Midbrain (tissue), 1 donor: Measurements from ENCODE around the gene RASAL2.
A peak's percentile ranks its signal among the peaks of the same experiment; 100 is the strongest.

ENCODE experiments used
- DNase-seq: peaks from one replicate; lab custom pipeline; 2025; lab: John Stamatoyannopoulos, UW

Gene RASAL2

DNA sequence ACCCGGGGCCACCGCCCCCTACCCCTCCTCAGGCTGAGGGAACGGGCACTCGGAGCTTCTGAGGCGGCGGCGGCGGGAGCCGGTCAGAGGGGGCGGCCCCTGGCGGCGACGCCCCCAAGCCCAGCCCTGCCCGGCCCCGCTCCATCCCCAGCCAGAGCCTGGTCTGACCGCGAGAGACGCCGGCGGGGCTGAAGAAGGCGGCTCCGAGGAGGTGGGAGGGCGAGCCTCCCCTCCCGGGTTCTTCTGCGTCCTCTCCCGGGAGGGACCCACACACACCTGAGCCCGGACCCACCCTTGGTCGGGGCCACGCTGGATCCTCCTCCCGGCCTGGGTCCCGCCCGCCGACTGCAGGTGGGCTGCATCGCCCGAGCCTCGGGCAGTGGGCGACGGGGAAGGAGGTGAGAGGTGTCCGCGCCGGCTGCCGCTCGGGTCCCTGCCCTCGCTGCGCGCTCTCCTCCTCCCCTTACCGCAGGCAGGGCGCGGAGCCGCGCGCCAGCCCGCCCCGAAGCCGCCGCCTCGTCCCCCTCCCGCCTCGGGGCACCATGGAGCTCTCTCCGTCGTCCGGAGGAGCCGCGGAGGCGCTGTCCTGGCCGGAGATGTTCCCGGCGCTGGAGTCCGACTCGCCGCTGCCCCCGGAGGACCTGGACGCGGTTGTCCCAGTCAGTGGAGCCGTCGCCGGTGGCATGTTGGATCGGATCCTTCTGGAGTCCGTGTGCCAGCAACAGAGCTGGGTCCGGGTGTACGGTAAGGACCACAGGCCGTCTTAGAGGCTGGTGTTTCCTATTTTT, at the start of gene RASAL2:
Gene RASAL2 (plus strand): TSS at position 154 of the 788 bp plus-strand sequence. CDS start 389 bp downstream, at position 543.
- DNase-seq, result peak; percentile 43

DNA sequence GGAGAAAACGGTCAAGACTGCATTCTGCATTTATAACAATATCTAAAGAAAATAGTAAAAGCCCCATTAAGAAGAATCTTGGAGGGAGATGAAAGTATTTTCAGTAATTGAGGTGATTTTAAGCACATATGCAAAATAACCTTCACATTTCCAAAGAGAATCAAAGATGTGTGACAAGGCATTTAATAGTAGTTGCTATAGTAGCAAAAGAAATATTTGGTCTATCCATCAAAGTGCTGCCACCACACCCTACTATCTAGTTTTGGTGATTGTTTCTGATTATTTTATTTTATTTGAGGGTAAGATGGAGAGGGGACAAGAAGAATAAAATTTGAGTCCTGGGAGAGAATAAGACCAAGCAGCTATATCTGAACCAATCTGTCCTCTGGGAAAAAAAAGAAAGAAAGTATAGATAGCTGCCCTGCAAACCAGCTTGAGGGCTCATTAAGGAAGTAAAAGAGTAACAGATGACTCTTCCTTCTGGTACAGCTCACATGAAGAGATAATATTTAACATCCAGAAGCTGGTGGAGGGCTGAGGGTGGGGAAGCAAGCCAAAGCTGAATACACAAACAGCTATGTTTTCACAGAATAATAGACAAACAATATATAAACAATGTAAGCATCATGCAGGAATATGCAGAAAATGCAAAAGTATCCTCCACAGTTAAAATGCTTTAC, 47.2 kb upstream of the RASAL2 start:
- DNase-seq, result no peak

GRCh38 chr1:178047403-178048093, 46.4 kb upstream of the RASAL2 start:
- no peak for DNase-seq

DNA sequence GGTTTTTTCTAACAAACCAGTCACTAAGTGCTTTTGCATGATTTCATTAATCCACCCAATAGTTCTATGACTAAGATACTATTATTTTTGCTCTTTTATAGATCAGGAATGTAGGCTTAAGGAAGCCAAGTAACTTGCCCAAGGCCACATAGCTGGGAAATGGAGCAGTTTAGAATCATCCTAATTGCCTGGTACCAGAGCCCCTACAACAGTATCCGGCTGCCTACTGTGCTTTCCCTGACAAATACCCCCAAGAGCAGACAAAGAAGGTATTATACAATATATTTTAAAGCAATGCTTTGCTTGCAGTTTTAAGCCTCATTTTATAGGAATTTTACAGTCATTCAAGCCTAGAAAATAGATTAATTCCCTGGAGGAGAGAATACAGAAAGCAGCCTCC, 45.5 kb upstream of the RASAL2 start:
- no peak for DNase-seq

DNA sequence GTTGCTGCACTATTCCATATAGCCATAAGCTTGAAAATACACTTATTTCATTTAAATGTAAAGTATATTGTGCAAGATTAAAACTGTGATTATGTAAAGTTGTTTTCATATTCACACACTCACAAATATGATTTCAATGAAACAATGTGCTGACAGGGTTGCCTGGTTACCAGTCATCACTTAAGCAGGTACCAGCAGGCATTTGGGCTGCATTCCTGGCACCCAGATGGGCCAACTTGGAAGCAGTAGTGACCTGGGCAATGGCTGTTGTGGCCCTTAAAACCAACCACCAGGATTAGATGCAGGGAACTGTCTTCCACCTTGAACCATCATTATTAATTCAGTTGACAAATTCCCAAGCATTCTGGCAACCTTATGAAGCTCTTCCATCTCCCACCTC, 45.0 kb upstream of the RASAL2 start:
- no peak for DNase-seq

DNA sequence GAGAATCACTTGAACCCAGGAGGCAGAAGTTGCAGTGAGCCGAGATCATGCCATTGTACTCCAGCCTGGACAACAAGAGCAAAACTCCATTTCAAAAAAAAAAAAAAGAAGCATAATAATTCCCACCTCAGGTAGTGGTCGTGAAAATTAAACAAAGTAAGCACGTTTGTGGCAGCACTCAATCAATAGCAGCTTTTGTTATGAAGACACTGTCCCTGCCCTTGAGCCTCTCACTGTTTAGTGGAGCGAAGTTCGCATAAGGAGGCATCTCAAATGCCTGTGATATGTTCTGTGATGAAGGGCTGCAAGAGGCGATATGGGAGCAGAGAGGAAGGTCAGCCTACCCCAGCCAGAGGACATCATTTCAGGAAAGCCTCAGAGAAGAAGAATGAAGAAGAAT, 43.8 kb upstream of the RASAL2 start:
- DNase-seq, result no peak

DNA sequence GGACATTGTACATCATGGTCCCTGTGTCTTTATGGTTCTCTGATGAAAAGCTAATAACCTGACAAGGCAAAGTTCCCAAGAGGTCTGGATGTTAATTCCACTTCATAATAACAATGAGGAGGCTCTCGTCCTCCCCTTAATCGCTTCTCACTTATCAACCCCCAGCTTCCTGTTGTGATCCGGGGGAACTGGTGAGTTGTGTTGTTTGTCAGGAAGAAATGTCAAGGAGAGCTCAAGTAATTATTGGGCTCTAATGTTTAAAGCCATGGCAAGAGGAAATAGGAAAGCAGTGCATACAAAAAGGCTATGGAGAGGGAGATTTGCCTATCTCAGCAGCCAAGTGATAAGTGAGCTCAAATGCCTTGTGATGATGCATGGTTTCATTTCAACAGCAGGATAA, 42.8 kb upstream of the RASAL2 start:
- no peak for DNase-seq

GRCh38 chr1:178052650-178053461, 41.0 kb upstream of the RASAL2 start:
- no peak for DNase-seq

DNA sequence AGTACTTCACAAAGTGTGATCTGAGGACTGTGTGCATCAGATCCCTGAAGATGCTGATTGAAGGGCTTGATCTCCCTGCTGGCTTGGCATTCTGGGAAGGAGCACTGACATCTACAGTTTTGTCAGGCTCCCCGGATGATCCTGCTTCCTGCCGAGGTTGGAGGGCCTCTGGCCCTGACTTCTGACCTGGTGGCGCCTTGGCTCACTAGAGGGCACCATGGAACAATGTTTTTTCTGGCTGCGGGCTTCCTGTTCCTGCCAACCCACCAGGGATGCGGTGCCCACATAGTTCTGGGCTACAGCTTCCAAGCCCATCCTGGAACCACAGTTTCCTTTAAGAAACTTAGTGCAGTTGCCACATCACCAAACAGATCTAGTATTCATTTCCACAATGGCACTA, 38.8 kb upstream of the RASAL2 start:
- DNase-seq, result peak; percentile 71

GRCh38 chr1:178055779-178056471, 38.0 kb upstream of the RASAL2 start:
- no peak for DNase-seq

DNA sequence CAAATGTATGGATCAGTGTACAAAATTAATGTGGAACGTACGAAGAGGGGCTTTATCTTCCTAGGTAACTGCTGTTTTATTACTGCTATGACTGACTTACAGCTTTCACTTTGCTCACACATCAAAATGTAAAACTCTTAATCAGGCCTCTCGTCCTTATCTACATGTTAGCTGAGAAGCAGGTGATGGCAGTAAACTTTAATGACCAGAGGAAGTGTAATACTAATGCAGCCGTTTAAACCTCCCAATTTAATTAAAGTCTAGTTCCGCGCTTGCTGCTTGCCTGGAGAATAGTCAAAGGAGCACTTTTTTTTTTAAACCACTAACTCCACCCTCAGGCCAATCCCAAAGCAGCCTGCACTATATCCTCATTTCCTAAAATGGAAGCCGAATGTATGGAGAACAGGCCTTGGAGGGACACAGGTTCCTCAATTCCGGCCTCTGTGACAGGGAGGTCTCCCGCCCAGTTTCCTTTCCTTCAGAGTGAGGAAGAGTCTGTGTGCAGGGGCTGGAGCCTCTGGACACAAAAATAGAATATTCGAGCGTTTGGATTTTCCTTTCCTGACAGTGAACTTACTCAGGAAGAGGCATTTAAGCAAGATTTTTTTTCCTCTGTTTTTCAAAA, 36.7 kb upstream of the RASAL2 start:
- no peak for DNase-seq

DNA sequence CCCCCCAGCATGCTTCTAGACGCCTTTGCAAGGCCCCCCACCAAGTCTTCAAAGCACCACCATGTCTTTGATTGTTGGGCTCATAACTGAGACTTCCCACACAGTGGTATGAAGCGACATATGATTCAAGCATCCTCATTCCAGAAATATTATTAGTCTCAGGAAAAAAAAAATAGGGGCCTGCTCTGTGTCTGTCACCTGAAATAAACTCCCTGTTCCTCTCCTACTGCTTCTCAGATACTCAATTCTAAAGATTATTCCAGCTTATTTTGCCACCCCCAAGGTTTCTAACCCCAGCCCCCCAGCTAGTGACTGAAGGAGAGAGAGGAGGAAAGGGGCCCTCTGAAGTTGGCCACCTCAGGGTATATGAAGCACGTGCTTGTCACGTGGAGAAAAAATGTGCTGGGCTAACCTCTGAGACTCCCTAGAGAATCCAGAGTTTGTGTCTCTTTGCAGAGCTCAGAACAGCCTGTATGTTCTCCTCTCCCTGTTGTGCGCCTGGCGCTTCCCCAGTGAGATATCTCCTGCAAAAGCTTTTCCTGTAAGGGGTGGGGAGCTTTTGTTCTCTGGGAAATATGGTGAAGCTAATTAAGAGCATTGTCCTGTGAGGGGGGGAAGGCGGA, 35.9 kb upstream of the RASAL2 start:
- peak; percentile 25 for DNase-seq

DNA sequence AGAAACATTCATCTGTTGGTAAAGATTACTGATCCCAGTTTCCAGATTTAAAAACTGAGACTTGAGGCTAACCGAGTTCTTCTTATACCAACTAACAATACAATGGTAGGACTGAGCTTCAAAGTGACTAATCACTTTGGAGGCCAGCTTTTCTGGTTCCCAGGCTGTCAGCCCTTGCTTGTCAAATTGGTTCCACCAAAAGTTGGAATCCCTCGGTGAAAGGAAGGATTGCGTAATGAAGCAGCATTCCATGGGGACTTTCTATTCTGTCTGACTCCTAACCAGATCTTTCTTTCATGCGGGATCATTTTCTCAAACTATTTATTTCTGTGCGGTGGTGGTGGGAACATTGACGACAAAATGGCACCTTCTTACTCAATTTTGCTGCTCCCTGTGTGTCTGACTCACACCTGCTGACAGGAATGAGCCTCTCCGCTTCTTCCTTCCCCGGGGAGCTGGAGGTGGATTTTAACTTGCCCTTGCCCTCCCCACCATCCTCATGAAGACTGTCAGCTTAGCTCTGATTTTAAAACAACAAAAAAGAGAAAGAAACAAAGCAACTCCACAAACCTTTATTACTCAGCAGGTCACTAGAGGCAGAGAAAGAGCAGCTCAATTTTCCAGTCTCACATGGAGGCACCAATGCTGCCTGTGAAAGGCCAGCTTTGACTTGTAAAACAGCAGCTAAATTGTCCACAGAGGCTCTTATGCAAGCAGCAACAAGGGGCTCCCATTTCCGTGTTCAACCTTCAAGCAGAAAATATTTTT, 32.9 kb upstream of the RASAL2 start:
- DNase-seq, result peak; percentile 7

GRCh38 chr1:178061620-178062019, 32.3 kb upstream of the RASAL2 start:
- DNase-seq, result no peak

- DNase-seq, result no peak
Measured at GRCh38 chr1:178064191-178064821, 29.6 kb upstream of the RASAL2 start.

DNA sequence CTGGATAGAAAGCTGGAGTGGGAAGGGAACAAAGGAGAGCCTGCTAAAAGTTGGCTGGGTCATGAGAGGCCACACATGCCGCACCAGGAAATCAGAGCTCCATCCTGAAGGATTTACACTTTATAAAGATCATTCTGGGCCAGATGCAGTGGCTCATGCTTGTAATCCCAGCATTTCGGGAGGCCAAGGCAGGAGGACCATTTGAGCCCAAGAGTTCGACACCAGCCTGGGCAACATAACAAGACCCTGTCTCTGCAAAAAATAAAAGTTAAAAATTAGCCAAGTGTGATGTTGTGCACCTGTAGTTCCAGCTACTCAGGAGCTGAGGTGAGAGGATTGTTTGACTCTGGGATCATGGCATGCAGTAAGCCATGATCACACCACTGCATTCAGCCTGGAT, 28.7 kb upstream of the RASAL2 start:
- DNase-seq, result no peak

DNA sequence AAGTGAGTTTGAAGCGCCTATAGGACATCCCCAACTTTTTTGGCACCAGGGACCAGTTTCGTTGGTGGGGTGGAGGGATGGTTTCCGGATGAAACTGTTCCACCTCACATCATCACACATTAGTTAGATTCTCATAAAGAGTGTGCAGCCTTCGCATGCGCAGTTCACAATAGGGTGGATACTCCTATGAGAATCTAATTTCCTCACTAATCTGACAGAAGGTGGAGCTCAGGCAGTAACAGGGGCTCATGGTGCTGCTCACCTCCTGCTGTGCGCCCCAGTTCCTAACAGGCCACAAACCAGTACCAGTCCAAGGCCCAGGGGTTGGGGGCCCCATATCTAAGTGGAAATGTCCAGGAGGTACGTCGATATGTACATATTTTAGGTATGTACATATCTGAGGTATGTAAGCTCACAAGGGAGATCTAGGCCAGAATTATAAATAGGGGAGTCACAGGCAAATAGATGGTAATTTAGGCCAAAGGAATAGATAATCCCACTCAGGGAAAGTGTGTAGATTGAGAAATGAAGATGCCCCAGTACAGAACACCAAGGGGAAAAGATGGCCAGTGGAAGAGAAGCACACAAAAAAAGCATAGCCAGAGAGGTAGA, 27.5 kb upstream of the RASAL2 start:
- DNase-seq, result no peak

DNA sequence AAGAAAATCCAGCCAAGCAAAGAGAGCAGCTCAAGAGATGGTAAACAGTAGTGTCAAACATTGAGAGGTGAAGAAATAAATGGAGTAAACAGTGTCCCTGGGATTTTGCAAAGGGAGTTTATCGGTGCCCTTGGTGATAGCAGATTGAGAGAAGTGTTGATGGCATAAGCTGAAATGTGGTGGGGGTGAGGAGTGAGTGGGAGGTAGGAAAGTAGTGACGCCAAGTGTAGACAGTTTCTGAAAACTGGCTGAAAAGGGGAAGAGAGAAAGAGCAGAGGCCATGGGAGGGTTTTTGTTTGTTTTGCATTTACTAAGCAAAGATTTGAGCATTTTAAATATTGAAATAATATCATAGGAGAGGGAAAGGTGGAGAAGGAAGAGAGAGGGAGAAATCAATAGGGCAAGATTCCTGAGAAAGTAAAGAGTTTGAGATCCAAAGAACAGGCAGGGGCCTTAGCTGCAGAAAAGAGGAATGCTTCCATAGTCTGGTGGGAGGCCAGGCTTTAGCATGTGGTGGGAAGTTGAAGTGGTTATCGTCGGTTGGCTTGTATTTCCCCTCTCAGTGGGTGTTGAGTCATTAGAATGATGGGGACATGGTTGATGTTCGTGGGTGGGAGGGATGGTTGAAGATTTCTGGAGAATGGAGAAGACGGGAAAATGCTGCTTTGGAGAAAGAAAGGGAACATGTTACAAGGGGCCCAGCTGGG, 26.8 kb upstream of the RASAL2 start:
- no peak for DNase-seq
